ENCODE measurements around the gene PDE10A. TPM values are rescaled to one million over a fixed set of nuclear protein-coding genes. Genes with fewer than 3 reads are reported as not detected.

Gene PDE10A
- total and polyA plus RNA-seq, 12 donors, result 6.8 to 20.4 (median 14.2) TPM

DNA sequence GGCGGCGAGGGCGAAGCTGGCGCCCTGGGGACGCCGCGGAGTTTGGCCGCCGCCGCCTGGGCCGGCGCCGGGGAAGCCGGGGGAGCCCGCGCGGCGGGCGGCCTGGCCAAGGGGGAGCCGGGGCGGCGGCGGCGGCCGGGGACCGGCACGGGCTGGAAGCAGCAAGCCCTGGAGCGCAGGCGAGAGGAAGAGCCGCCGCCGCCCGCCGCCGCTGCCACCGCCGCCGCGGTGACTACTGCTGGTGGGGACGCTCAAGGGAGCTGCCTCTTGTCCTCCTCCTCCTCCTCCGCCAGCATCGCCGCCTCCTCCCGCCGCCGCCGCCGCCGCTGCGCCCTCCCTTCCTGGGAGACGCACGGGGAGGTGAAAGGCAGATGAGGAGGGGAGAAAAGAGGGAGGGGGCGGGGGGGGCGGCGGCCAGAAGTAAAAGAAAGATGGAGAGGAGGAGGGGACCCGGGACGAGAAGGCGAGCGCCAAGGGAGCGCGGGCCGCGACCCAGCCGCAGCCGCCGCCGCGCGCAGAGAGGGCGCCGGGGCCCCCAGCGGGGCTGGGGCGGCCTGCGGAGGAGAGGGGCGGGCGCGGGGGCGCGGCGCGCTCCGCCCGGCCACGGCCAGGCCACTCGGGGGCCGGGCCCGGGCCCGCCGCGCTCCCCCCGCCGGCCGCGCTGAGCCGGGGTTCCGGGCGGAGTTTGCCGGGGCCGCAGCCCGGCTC lies 846 bp downstream of the PDE10A start:
- Histone ChIP-seq H3K4me1 (peaks cover 0 to 39% (median 23%) of the 10 kb centered on the region in 9 donors), H3K27me3 (peaks cover 0 to 70% (median 32%) of the 10 kb centered on the region in 7 donors), H3K27ac (peak overlapping the region; percentile 85 to 98 (median 93)), H3K36me3 (no peaks in the 10 kb centered on the region), H3K9me3 (no peaks in the 10 kb centered on the region), H3K4me3 (peak overlapping the region; percentile 72 to 96 (median 90))
- intact Hi-C loops (cut with DNase I), result loop anchor here in 9 of 10 donors (2.0 to 10.0 kb wide), 16 partner anchors 35 to 225 kb away; no protein-coding TSS in a partner anchor
- DNase-seq (peak; percentile 58 to 61), ATAC-seq (peak in 2 of 8 donors; percentile 0 to 5)
- WGBS, 2 donors, result 0 to 1% methylated on average over 45 to 83 of the region's 100 CpGs
- TF ChIP-seq, protein P1, sequence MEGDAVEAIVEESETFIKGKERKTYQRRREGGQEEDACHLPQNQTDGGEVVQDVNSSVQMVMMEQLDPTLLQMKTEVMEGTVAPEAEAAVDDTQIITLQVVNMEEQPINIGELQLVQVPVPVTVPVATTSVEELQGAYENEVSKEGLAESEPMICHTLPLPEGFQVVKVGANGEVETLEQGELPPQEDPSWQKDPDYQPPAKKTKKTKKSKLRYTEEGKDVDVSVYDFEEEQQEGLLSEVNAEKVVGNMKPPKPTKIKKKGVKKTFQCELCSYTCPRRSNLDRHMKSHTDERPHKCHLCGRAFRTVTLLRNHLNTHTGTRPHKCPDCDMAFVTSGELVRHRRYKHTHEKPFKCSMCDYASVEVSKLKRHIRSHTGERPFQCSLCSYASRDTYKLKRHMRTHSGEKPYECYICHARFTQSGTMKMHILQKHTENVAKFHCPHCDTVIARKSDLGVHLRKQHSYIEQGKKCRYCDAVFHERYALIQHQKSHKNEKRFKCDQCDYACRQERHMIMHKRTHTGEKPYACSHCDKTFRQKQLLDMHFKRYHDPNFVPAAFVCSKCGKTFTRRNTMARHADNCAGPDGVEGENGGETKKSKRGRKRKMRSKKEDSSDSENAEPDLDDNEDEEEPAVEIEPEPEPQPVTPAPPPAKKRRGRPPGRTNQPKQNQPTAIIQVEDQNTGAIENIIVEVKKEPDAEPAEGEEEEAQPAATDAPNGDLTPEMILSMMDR (IDR thresholded peaks at IDR 0.05), result no peak

DNA sequence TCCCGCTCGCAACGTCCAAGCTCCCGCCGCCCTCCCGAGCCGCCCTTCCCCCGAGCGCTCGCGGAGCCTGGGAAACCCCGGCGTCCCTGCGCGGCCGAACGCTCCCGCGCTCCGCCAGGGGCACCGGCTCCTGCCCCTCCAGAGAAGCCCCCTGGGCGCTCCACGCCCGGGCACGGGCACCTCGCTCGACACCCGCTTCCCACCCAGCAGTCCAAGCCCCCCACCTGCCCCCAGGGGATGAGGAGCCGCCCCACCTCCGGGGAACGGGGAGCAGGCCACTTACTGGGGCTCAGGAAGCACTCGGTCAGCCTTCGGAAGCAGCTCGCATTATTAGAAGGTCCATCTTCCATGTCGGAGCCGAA lies 1.4 kb downstream of the PDE10A start:
- H3K4me1 ChIP-seq, result peaks cover 0 to 45% (median 23%) of the 10 kb centered on the region in 9 donors
- H3K27me3 ChIP-seq, result peaks cover 0 to 65% (median 27%) of the 10 kb centered on the region in 7 donors
- H3K9me3 ChIP-seq, result no peaks in the 10 kb centered on the region
- no peaks in the 10 kb centered on the region for H3K36me3 ChIP-seq
- intact Hi-C loops (cut with DNase I), result loop anchor here in 9 of 10 donors (2.0 to 10.0 kb wide), 16 partner anchors 36 to 224 kb away; no protein-coding TSS in a partner anchor
- peak in 1 of 2 donors; percentile 30 for DNase-seq
- H3K27ac ChIP-seq, result peak overlapping the region; percentile 60 to 98 (median 92)
- WGBS, 2 donors, result 0% methylated on average over 36 of the region's 36 CpGs
- H3K4me3 ChIP-seq, result peak overlapping the region; percentile 72 to 96 (median 90)
- TF ChIP-seq, protein P1 (IDR thresholded peaks at IDR 0.05), result no peak
- ATAC-seq, result peak in 2 of 8 donors; percentile 8 to 12

DNA sequence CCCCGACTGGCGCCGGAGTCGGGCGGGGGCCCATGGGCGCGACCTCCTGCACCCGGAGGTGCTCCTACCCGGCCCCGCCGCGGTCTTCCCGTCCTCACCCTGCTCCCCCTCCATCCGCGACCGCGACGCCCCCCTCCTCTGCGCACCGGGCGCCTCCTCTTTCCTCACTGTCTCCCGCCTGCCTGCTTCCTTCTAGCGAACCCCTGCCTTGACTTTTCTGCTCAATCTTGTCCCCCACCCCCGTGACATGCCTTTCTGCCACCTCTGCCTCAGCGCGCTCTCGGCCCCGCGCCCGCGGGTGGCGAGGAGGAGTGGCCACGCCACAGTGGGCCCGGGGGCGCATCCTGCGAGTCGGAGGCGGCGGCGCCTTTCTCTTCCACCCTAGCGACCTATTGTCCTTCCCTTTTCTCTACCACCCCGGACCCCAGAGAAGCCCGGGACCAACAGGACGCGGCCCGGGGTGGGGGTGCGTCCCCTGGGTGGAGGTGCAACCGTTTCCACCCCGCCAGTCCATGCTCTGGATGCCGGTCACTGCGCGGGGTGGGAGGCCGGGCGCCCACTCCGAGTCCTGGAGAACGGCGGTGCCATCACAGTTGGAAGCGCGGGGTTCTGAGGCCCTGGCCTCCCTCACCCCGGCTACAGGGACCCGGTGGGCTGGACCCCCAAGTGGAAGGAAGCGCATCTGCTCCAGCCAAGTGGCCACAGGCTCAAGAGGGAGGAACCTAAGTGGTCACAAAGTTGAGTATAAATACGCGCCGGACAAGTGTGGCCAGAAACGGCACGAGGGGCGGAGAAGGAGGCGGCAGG lies 2.0 kb downstream of the PDE10A start:
- TF ChIP-seq, protein P1 (IDR thresholded peaks at IDR 0.05), result no peak
- Histone ChIP-seq H3K27ac (peak overlapping the region; percentile 60 to 98 (median 92)), H3K9me3 (no peaks in the 10 kb centered on the region), H3K36me3 (no peaks in the 10 kb centered on the region), H3K4me1 (peaks cover 0 to 46% (median 23%) of the 10 kb centered on the region in 9 donors), H3K27me3 (peaks cover 0 to 59% (median 21%) of the 10 kb centered on the region in 7 donors), H3K4me3 (peak overlapping the region; percentile 72 to 96 (median 90))
- ATAC-seq (peak in 6 of 8 donors; percentile 0 to 10 (median 2)), DNase-seq (peak in 1 of 2 donors; percentile 32)
- WGBS, 2 donors, result 0% methylated on average over 41 to 69 of the region's 69 CpGs
- intact Hi-C loops (cut with DNase I), result loop anchor here in 7 of 10 donors (5.0 to 10.0 kb wide), 13 partner anchors 36 to 224 kb away; no protein-coding TSS in a partner anchor
